ENCODE data around the gene NEK8.

DNA sequence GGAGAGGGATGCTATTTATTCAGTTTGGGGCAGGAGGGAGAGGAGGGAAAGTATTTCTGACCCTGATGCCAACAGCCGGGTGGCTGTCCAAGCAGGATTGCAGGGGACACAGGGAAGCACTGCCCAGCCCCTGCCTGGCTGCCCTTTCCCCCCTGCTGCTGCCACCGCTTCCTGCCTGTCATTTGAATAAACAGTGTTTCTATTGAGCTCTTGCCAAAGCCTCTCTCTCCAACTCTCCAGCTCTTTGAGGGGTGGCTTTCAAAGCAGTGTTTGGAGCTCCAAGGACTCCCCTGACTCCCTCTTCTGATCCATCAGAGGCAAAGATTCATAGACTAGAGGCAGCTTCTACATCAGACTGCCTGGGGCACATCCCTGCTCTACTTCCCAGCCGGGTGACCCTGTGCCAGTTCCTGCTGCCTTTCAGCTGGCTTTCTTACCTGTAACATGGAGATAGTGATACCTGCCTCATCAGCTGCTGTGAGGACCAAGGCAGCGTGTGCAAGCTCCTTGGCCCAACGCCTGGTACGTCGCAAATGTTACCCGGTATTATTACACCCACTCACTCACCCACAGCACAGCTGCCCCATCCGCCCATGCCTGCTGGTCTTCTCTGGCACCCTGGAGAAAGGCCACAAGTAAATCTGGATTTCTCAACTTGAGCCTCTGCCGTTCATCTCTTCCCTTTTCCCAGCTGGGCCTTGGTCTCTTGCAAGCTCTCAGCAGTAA, 26.4 kb upstream of the NEK8 start:
- TF ChIP-seq ZNF274 (IDR thresholded peaks at IDR 0.05; ENCODE audit: low read depth, low read length) (no peak), YY1 (IDR thresholded peaks at IDR 0.05; ENCODE audit: insufficient read depth, insufficient read length) (no peak), SUZ12 (IDR thresholded peaks at IDR 0.05; ENCODE audit: extremely low read depth, insufficient read depth, insufficient read length) (no peak)

All from NT2/D1 (cell line).